Duodenal mucosa (tissue), 2 donors: ENCODE measurements around the gene MED29.

Experiments used
- H3K27ac ChIP-seq: one replicate; pipeline ENCODE4 v1.7.0; 2013; ENCODE audit warnings: low read depth, low read length
- H3K27me3 ChIP-seq, 2 donors: one replicate each; pipeline ENCODE4 v1.7.0; 2013; ENCODE audit warnings: low read length in 2 of 2, control low read depth in 1 of 2; ENCODE audit not compliant: insufficient read depth in 2 of 2, control insufficient read depth in 1 of 2
- H3K36me3 ChIP-seq, 2 donors: one replicate each; pipeline ENCODE4 v1.7.0; 2013; ENCODE audit warnings: low read length in 2 of 2, control low read depth in 1 of 2; ENCODE audit not compliant: insufficient read depth in 2 of 2, control insufficient read depth in 1 of 2
- H3K4me1 ChIP-seq, 2 donors: one replicate each; pipeline ENCODE4 v1.7.0; 2013; ENCODE audit warnings: low read length in 2 of 2, control low read depth in 1 of 2; ENCODE audit not compliant: insufficient read depth in 2 of 2, control insufficient read depth in 1 of 2
- H3K4me3 ChIP-seq, 2 donors: one replicate each; pipeline ENCODE4 v1.7.0; 2013; ENCODE audit warnings: low read length in 2 of 2, low read depth in 1 of 2
- H3K9ac ChIP-seq, 2 donors: one replicate each; pipeline ENCODE4 v1.7.0; 2013; ENCODE audit warnings: low read length in 2 of 2, low read depth in 1 of 2
- H3K9me3 ChIP-seq, 2 donors: one replicate each; pipeline ENCODE4 v1.7.0; 2013; ENCODE audit warnings: low read length in 2 of 2, control low read depth in 1 of 2; ENCODE audit not compliant: control insufficient read depth in 1 of 2

The MED29 gene

GRCh38 chr19:39438270-39438934, 47.2 kb downstream of the MED29 start:
- H3K4me3 ChIP-seq, result no peak overlapping the region
- no peaks in the 10 kb centered on the region for H3K9me3 ChIP-seq
- peaks cover 19 to 29% of the 10 kb centered on the region in 2 donors for H3K4me1 ChIP-seq
- no peak overlapping the region for H3K27ac ChIP-seq
- H3K36me3 ChIP-seq, result peaks cover 7 to 12% of the 10 kb centered on the region in 2 donors
- H3K27me3 ChIP-seq, result no peaks in the 10 kb centered on the region
- no peak overlapping the region for H3K9ac ChIP-seq

- H3K9me3 ChIP-seq, result no peaks in the 10 kb centered on the region
- no peaks in the 10 kb centered on the region for H3K27me3 ChIP-seq
- H3K4me3 ChIP-seq, result peak overlapping the region; percentile 98 to 100
- peaks cover 29 to 41% of the 10 kb centered on the region in 2 donors for H3K4me1 ChIP-seq
- H3K36me3 ChIP-seq, result peaks cover 3 to 10% of the 10 kb centered on the region in 2 donors
- H3K9ac ChIP-seq, result peak overlapping the region; percentile 97 to 99
- peak overlapping the region; percentile 92 for H3K27ac ChIP-seq
Observed at GRCh38 chr19:39444598-39445195, 53.5 kb downstream of the MED29 start.

GRCh38 chr19:39445196-39446111, 54.3 kb downstream of the MED29 start, which contains the start of gene SUPT5H:
Gene SUPT5H (plus strand): TSS chr19:39445582. CDS start chr19:39445891, 309 bp downstream.
- Histone ChIP-seq H3K4me1 (peaks cover 32 to 40% of the 10 kb centered on the region in 2 donors), H3K36me3 (peaks cover 3 to 10% of the 10 kb centered on the region in 2 donors)

GRCh38 chr19:39446365-39447084, 55.3 kb downstream of the MED29 start:
- Histone ChIP-seq H3K36me3 (peaks cover 3 to 12% of the 10 kb centered on the region in 2 donors), H3K27ac (no peak overlapping the region), H3K9ac (peak overlapping the region; percentile 97 to 99), H3K4me3 (peak overlapping the region; percentile 98 to 100), H3K27me3 (no peaks in the 10 kb centered on the region), H3K4me1 (peaks cover 33 to 39% of the 10 kb centered on the region in 2 donors), H3K9me3 (no peaks in the 10 kb centered on the region)

More at GRCh38 chr19:39445196-39446111, 54.3 kb downstream of the MED29 start, which contains the start of gene SUPT5H:
- H3K9ac ChIP-seq, result peak within 1 kb of the TSS; percentile 97 to 99
- peak within 1 kb of the TSS; percentile 98 to 100 for H3K4me3 ChIP-seq
- H3K27ac ChIP-seq, result peak within 1 kb of the TSS; percentile 92
- H3K27me3 ChIP-seq, result no peaks in the 10 kb centered on the region
- no peaks in the 10 kb centered on the region for H3K9me3 ChIP-seq

- Histone ChIP-seq H3K27me3 (no peaks in the 10 kb centered on the region), H3K4me1 (peaks cover 33 to 39% of the 10 kb centered on the region in 2 donors), H3K9me3 (no peaks in the 10 kb centered on the region), H3K4me3 (peak overlapping the region in 1 of 2 donors; percentile 7), H3K9ac (no peak overlapping the region), H3K27ac (no peak overlapping the region), H3K36me3 (peaks cover 14 to 28% of the 10 kb centered on the region in 2 donors)
Observed at GRCh38 chr19:39448271-39448670, 57.1 kb downstream of the MED29 start.

- Histone ChIP-seq H3K27ac (no peak overlapping the region), H3K4me3 (no peak overlapping the region), H3K27me3 (no peaks in the 10 kb centered on the region), H3K9ac (no peak overlapping the region), H3K4me1 (peaks cover 33 to 38% of the 10 kb centered on the region in 2 donors), H3K36me3 (peaks cover 20 to 38% of the 10 kb centered on the region in 2 donors), H3K9me3 (no peaks in the 10 kb centered on the region)
Observed at GRCh38 chr19:39449116-39449797, 58.1 kb downstream of the MED29 start.
